Vagina (tissue), 2 donors: ENCODE data around the gene CYP27B1.

Source experiments
- CTCF ChIP-seq, 3 experiments: fragments of 450-650 bp in 2 of 3; fragments of 200-600 bp in 1 of 3; sonication (generic) in 1 of 3; IDR thresholded peaks; one replicate each; pipeline ENCODE4 v1.5.1; 2017 to 2019; ENCODE audit warnings: antibody characterized with exemption in 3 of 3, mild to moderate bottlenecking in 2 of 3, moderate library complexity in 2 of 3
- POLR2A ChIP-seq, 2 donors: fragments of 450-650 bp; IDR thresholded peaks; one replicate each; pipeline ENCODE4 v1.6.1; 2017; ENCODE audit warnings: antibody characterized with exemption in 2 of 2, mild to moderate bottlenecking in 2 of 2, moderate library complexity in 2 of 2

- TF ChIP-seq CTCF (IDR thresholded peaks at IDR 0.05) (no peak), POLR2A (IDR thresholded peaks at IDR 0.05) (no peak)
Measured at GRCh38 chr12:57744194-57744776, 22.6 kb downstream of the CYP27B1 start.
